Hepatocyte (in vitro differentiated cells): ENCODE measurements around the gene CYS1. TPM values are rescaled to one million over a fixed set of nuclear protein-coding genes. Genes with fewer than 3 reads are reported as not detected.

Source experiments
- DNase-seq: peaks from one replicate; pipeline ENCODE4 v3.0.0-alpha.2; 2016; ENCODE audit warnings: low spot score
- H2AFZ ChIP-seq: fragments of 200-600 bp; sonication (generic); 2 replicates; pipeline ENCODE4 v1.6.0; 2016; ENCODE audit warnings: antibody characterized with exemption, mild to moderate bottlenecking
- H3K27ac ChIP-seq: fragments of 200-600 bp; sonication (generic); 2 replicates; pipeline ENCODE4 v1.5.1; 2016; ENCODE audit warnings: mild to moderate bottlenecking
- H3K27me3 ChIP-seq: fragments of 200-600 bp; sonication (generic); 2 replicates; pipeline ENCODE4 v1.6.1; 2016
- H3K36me3 ChIP-seq: fragments of 200-600 bp; sonication (generic); replicated peaks from 2 replicates; pipeline ENCODE4 v1.5.1; 2016; ENCODE audit warnings: low read depth; ENCODE audit not compliant: insufficient read depth
- H3K4me1 ChIP-seq: fragments of 200-600 bp; sonication (generic); 2 replicates; pipeline ENCODE4 v1.5.1; 2016; ENCODE audit warnings: mild to moderate bottlenecking, moderate library complexity; ENCODE audit not compliant: insufficient read depth
- H3K4me2 ChIP-seq: fragments of 200-600 bp; sonication (generic); 2 replicates; pipeline ENCODE4 v1.6.0; 2016
- H3K4me3 ChIP-seq: fragments of 200-600 bp; sonication (generic); 2 replicates; pipeline ENCODE4 v1.5.1; 2016; ENCODE audit warnings: mild to moderate bottlenecking
- H3K79me2 ChIP-seq: fragments of 200-600 bp; sonication (generic); 2 replicates; pipeline ENCODE4 v1.6.0; 2017; ENCODE audit warnings: mild to moderate bottlenecking
- H3K9me2 ChIP-seq: fragments of 200-600 bp; sonication (generic); replicated peaks from 2 replicates; pipeline ENCODE4 v1.6.0; 2017; ENCODE audit warnings: mild to moderate bottlenecking; ENCODE audit not compliant: insufficient read depth
- H3K9me3 ChIP-seq: fragments of 200-600 bp; sonication (generic); 2 replicates; pipeline ENCODE4 v1.5.1; 2016; ENCODE audit warnings: low read depth, mild to moderate bottlenecking
- H4K20me1 ChIP-seq: fragments of 200-600 bp; sonication (generic); 2 replicates; pipeline ENCODE4 v1.6.0; 2016; ENCODE audit warnings: mild to moderate bottlenecking; ENCODE audit not compliant: insufficient read depth, poor library complexity, severe bottlenecking
- CTCF ChIP-seq: fragments of 200-600 bp; sonication (generic); IDR thresholded peaks from 2 replicates; pipeline ENCODE4 v1.5.1; 2016; ENCODE audit warnings: antibody characterized with exemption, mild to moderate bottlenecking; ENCODE audit not compliant: poor library complexity
- EZH2 ChIP-seq: fragments of 200-600 bp; sonication (generic); IDR thresholded peaks from 2 replicates; pipeline ENCODE4 v1.6.1; 2016; ENCODE audit warnings: antibody characterized with exemption, mild to moderate bottlenecking, borderline replicate concordance
- EZH2phosphoT487 ChIP-seq: fragments of 200-600 bp; sonication (generic); IDR thresholded peaks from one replicate; pipeline ENCODE4 v1.6.1; 2018; ENCODE audit warnings: antibody characterized with exemption, mild to moderate bottlenecking, low read depth, moderate library complexity; ENCODE audit not compliant: unreplicated experiment, severe bottlenecking
- WGBS: methylation state at CpG from one replicate; pipeline ENCODE4 v1.1.6; 2016; ENCODE audit warnings: low lambda C conversion rate; ENCODE audit errors: missing lambda C conversion rate; 5-methylcytosine and 5-hydroxymethylcytosine counted together
- polyA plus RNA-seq: library from polyadenylated mRNA; unstranded; fragments of >200 nt; fragmentation: Nextera tagmentation; extraction: Ambion mirVana; gene quantifications from 2 replicates; pipeline ENCODE4 v1.2.1, GENCODE V29; 2016
- total RNA-seq: library from RNA; depleted of rRNA; stranded (reverse); fragments of >200 nt; gene quantifications from 2 replicates; pipeline ENCODE4 v1.2.3, GENCODE V29; 2014

CYS1 gene
- total and polyA plus RNA-seq, 2 experiments from 2014 or later, result 2.7 to 2.9 TPM

GRCh38 chr2:10075101-10075500 lies 5.1 kb downstream of the CYS1 start:
- no peaks in the 10 kb centered on the region for H3K36me3 ChIP-seq
- H3K4me3 ChIP-seq, result no peak overlapping the region
- H3K9me2 ChIP-seq, result no peaks in the 10 kb centered on the region
- H2AFZ ChIP-seq, result no peak overlapping the region
- H3K79me2 ChIP-seq, result no peaks in the 10 kb centered on the region
- TF ChIP-seq EZH2phosphoT487 (no peak), EZH2 (no peak), CTCF (no peak)
- H3K4me1 ChIP-seq, result no peaks in the 10 kb centered on the region
- H3K9me3 ChIP-seq, result no peaks in the 10 kb centered on the region
- H4K20me1 ChIP-seq, result no peaks in the 10 kb centered on the region
- peaks cover 42% of the 10 kb centered on the region for H3K27me3 ChIP-seq
- no peak overlapping the region for H3K4me2 ChIP-seq
- no peak overlapping the region for H3K27ac ChIP-seq
- no peak for DNase-seq
- WGBS, result 91% methylated on average over 13 of the region's 13 CpGs

- Histone ChIP-seq H3K27ac (no peak overlapping the region), H3K36me3 (no peaks in the 10 kb centered on the region), H3K9me3 (no peaks in the 10 kb centered on the region), H2AFZ (no peak overlapping the region), H3K79me2 (no peaks in the 10 kb centered on the region), H3K4me3 (no peak overlapping the region), H3K9me2 (no peaks in the 10 kb centered on the region), H4K20me1 (no peaks in the 10 kb centered on the region), H3K4me1 (no peaks in the 10 kb centered on the region), H3K4me2 (no peak overlapping the region), H3K27me3 (peaks cover 36% of the 10 kb centered on the region)
- DNase-seq, result peak; percentile 2
- whole genome bisulfite sequencing, result 75% methylated on average over 7 of the region's 8 CpGs
- TF ChIP-seq EZH2phosphoT487 (no peak), CTCF (no peak), EZH2 (no peak)
Observed at GRCh38 chr2:10073706-10074105, 6.5 kb downstream of the CYS1 start.

GRCh38 chr2:10072656-10073480 lies 7.3 kb downstream of the CYS1 start:
- H3K4me1 ChIP-seq, result no peaks in the 10 kb centered on the region
- H2AFZ ChIP-seq, result no peak overlapping the region
- H3K4me2 ChIP-seq, result no peak overlapping the region
- no peaks in the 10 kb centered on the region for H3K9me2 ChIP-seq
- peak; percentile 93 for DNase-seq
- H4K20me1 ChIP-seq, result no peaks in the 10 kb centered on the region
- peaks cover 27% of the 10 kb centered on the region for H3K27me3 ChIP-seq
- TF ChIP-seq EZH2phosphoT487 (no peak), EZH2 (no peak), CTCF (peak; percentile 87)
- no peak overlapping the region for H3K27ac ChIP-seq
- no peaks in the 10 kb centered on the region for H3K79me2 ChIP-seq
- H3K4me3 ChIP-seq, result no peak overlapping the region
- 43% methylated on average over 16 of the region's 20 CpGs for WGBS
- H3K36me3 ChIP-seq, result no peaks in the 10 kb centered on the region
- no peaks in the 10 kb centered on the region for H3K9me3 ChIP-seq
